Glomerular visceral epithelial cell (primary cell): ENCODE results near the gene KRT23.

Experiments
- DNase-seq: peaks from one replicate; pipeline ENCODE4 v3.0.0-alpha.2; 2016; ENCODE audit errors: extremely low spot score

The KRT23 gene

DNA sequence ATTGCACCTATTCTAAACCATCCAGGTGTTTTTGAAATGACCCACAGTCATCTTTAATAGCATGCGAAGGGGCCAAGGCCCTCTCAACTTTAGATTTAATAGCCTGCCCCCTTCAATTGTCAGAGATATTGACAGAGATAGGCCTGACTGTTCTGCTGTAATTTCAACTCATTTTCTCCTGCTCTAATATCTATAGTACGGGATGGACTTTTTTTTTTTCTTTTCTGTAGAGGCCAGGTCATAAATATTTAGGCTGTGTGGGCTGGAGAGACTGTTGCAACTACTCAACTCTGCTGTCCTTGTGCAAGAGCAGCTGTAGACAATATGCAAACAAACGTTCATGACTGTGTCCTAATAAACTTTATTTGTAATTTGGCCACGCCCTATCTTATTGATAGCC, 27.7 kb downstream of the KRT23 start:
- DNase-seq = no peak

DNA sequence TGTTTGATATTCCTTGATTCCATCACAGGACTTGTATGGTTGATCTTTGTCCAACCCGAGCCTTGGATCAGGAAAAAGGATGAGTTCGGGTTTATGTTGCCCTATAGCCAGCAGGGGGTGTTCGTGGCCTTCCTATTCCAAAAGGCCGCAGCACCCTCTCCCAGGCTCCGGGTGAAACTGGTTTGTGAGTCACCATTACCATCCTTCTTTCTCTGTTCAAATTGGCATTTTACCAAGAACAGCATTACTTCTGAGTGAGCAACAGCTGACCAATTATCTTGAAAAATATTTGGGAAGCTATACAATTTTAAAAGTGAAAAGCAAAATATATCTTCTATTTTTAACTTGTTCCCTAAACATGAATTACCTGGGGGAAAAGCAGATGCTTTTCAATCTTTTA, 28.1 kb downstream of the KRT23 start:
- DNase-seq = peak; percentile 93

DNA sequence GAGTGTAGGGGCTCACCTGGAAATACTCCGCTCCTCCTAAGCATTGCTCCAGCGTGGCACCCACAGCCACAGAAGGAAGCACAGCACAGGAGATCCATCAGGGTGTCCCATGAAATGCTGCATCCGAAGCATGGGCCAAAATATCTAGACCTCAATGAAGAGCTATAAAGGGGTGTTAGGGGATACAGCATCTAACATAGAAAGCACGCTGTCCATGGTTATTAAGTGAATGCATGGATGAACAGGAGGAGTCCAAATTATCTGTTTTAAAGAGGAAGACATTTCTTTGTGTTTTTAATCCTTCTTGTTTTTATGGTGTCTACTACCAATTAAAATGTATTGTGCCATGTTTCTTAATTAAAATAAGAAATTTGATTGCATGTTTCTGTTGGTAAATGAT, 30.8 kb downstream of the KRT23 start:
- no peak for DNase-seq

DNA sequence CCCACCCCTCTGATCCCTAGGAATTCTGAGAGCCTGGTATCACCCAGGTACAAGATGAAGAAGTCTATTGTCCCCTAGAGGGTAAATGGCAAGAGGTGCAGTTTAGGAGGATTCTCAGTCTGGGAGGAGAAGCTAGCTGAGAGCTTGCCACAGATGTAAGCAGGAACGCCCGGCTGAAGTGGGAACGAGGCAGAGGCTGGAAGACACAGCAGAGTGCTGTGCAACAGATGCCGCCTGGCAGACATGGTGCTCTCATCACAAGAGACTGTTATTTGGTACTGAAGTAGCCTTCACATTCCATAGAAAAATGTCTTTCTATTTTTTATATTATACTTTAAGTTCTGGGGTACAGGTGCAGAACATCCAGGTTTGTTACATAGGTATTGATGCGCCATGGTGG, 32.1 kb downstream of the KRT23 start:
- DNase-seq = no peak

DNA sequence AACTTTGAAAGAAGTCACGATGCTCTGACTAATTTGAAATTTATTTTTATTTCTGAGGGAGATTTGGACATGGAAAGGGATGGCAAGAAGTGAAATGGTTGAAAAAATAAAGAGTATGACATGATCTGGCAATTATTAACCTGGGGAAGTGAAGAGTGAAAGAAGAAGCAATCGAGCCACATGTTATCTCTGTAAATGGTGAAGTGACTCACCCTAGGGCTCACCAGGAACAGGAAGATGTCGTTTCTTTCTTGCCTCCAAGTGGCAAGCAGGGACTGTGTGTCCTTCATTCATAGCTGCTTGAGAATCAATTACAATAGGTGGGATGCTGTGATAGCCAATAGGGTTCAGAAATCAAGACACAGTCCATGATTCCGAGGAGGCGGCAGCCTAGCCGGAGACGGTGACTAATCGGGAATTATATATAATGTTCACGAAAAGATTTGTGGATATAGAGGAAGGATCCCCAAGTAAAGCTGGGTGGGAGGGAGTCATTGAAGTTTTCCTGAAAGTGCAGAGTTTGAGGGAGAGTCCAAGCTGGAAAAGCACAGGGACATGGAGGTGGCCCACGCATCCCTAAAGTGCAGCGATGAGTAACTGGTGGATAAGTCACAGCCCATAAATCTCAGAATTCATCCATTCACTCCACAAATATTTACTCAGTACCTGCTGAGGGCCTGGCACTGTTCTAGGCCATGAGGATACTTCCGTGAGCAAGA, 34.2 kb downstream of the KRT23 start:
- DNase-seq = peak; percentile 95

DNA sequence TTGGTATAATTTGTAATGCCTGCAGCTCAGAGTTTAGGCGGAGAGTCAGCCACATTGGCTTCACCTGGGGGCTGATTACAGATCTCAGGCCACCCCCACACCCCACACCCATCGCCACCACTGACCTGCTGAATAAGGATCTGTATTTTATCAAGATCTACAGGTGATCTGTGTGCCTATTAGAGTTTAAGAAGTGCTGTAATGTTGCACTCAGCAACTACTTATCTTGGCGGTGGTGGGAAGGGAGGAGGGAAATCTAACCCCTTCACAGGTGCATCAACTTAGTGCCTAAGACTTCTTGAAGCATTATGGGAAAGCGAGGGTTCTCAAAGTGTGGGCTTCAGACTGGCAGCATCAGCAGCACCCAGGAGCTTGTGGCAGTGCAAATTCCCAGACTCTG, 34.9 kb downstream of the KRT23 start:
- no peak for DNase-seq

DNA sequence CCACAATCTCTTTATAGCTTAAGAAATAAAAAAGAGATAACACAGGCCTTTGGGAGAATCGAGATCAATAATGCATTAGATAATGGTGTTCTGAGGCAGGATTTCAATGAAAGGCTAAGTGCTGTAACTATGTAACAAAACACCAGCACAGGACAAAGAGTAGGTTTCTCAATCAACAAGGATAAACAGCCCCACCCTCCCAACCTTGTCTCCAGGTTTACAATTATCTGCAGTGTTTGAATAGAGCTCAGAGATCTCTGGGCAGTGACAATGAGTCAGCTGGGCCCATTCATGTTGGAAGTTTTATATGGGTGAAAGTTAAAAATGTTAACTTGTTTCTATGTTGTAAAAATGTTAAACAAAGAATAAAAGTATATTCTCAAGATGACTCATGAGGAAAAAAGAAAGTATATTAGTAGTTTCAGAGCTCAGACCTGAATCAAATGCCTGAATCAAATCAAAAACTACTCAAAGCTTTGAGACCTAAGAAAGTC, 35.4 kb downstream of the KRT23 start:
- DNase-seq = peak; percentile 64

DNA sequence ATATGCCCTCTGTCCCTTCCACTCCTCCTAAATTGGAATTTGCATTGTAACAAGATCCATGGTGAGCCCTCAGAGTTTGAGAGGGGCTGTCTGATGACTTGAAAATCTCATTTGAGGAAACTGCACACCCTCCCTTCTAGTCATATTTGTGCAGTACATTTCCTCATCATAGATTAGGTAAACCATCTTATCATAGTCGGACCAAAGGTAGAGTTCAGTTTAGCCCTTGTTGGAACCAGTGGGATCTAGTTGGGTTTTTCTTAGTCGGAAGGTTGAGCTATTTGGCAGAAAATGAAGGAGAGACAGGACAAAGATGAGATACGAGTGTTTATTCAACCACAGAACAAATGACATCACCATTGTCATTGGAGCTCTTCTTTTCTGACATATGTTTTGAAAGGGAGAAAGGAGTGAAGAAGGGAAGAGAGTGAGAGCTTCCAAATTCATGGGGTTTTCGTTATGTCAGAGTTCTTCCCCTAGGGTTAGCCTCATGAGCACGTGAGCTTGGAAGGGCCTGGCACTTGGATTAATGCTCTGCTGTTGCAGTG, 36.6 kb downstream of the KRT23 start:
- DNase-seq = no peak

DNA sequence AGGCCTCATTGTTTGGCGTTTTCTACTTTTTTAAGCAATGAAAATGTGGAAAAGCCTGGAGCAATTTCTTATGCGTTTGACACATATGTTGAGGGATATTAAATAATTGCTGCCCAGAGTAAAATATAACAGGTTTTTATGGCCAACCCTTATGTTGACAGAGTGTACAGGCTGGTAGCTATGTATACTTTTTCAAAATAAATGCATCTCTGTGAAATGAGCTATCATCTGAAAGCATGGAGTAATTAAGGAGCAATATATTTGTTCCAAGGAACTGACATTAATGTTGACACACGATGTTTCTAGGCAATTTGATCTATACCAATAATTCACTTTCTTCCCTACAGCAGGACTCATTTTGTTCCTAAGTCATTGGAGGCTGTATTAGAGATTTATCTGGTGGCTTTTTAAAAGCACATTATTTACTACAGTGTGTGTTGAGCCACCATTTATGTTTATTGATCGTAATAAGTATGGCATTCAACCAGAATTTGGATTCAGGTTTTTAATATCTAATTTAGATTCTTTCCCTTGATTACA, 40.5 kb downstream of the KRT23 start:
- no peak for DNase-seq

DNA sequence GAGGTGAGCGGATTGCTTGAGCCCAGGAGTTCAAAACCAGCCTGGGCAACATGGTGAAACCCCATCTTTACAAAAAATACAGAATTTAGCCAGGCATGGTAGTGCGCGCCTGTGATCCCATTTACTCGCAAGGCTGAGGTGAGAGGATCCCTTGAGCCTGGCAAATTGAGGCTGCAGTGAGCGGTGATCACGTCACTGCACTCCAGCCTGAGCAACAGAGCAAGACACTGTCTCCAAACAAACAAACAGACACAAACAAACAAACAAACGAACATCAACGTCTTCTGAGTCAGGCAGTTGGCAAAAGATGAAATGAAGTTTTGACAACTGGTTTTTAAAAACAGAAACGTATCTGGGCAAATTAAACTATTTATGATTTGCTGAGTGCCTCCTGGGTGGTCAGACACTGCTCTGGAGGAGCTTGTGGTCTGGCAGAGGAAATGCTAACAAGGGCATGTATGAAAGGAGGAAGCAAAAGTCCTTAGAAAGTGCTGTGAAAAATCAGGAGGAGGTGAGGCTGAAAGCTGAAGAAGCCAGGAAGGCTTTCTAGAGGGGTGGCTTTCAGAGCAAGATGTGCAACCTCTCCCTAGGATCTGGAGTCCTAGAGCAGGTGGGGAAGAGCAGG, 42.2 kb downstream of the KRT23 start:
- DNase-seq = no peak

DNA sequence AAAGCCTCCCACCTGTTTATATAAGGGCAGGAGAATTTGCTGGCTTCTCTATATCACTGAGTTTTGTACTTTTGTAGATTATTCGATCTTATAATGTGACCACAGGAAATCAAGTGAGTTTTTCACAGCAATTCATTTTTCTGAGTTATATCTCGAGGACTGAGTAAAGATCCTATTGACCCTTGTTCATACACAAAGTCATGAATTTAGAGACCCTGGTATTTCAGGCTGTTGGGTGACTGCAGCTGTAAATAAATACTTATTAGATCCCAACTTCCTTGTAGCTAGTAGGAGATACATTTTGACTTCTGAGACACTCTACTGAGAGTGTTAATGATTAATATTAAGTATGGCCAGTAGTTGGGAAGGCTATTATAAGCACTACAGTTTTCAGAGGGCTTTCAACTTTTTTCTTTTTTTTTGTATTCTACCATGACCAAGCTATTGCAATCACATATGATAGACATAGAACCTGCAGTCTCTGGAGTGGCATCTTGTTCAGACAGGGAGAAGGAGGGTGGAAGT, 49.2 kb downstream of the KRT23 start:
- peak; percentile 11 for DNase-seq

DNA sequence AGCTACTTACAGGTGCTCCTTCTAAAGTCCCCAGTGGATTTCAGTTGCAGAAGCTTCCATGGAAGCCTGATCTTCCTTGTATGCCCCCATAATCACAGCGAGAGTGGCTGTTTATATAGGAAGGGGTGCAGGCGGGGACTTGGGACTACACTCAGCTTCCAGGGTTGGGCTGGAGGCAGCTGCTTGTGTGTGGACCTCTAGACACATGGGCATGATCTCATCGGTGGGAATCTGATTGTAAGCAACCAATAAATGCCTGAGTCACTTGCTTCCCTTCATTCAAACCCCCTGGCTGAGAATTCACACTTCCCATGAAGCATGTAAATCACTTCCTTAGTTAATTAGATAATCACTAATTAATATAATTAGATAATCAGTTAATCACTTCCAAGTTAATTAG, 51.4 kb downstream of the KRT23 start:
- DNase-seq = peak; percentile 17

DNA sequence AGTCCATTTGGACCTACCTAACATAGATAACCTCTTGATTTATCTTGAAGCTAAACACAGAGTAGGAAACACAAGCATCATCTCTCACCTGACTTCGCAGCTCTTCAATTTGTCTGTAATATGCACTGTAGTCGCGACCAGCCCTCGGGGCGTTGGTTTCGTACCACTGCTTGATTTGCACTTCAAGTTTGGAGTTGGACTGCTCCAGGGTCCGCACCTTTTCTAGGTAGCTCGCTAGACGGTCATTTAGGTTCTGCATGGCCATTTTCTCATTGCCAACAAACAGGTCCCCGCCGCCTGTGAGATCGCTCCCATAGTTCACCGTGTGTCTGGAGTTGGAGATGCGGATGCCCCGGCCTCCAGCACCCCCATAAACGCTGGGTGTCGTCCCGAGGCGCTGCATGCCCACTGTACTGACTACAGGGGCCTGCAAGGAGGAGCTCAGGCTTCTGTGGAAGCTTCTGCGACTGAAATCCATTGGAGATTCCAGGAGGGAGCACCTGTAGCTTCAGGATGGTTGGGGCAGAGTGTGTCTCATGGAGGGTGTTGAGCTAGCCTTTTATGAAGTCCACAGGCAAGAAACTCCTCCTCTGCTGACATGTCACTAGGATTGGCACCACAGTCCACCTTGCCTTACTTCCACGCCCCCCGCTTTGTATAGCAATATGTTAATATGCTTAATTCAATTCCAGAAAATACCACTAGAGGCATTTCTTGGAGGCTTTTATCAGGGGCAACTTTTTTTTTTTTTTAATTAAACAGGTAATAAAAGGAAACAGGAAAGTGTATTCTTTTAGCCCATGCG, 52.5 kb downstream of the KRT23 start, which contains the start of gene KRT20:
Gene KRT20, minus strand, starts transcription at position 535 of the 805 bp plus-strand sequence. Its CDS starts 57 bp downstream, at position 478.
- DNase-seq = no peak

DNA sequence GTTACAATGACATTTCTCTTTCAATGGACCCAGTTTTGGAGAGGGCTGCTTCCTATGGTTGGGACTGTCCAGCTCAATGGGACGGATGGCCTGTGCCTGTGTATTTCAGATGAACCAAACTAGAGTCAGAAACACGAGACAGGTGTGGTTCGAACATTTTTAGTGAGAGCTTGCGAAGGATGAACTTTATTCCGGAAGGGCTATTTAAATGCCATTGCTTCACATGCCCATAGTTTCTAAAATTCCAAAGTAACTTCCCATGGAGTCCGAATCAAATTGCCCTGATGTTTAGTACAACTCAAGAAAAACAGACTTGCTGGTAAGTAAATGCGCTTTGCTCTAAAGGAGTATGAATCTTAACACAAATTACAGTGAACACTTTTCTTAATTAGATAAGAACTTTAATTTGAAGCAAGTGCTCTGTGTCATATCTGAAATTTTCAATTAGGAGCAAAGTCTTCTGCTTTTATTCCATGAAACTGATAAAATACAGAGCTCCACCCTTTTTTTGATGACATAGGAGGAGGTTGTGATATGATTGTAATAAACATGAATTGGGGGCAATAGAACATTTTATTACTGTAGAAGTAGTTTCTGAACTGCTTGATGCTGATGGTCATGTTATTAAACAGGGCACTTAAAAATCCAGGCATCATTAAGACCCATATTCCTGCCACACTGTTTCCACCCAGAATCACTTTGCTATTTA, 53.7 kb downstream of the KRT23 start:
- DNase-seq = no peak

DNA sequence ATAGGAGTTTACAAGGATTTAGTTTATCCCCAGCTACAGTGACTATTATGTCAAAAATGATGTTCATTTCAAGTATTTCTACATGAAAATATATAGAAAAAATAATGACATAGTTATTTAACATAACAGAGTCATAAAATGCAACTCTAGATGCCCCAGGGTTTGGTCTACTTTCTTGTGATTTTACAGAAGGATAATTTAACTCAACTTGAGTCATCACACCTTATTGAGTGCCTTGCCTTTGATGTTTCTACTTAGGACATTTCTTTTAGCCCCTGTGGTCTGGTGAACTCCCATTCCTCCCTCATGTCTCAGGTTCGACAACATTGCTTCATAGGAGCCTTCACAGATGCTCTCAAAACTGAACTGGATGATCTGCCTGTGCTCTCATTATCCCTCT, 54.4 kb downstream of the KRT23 start:
- DNase-seq = no peak

DNA sequence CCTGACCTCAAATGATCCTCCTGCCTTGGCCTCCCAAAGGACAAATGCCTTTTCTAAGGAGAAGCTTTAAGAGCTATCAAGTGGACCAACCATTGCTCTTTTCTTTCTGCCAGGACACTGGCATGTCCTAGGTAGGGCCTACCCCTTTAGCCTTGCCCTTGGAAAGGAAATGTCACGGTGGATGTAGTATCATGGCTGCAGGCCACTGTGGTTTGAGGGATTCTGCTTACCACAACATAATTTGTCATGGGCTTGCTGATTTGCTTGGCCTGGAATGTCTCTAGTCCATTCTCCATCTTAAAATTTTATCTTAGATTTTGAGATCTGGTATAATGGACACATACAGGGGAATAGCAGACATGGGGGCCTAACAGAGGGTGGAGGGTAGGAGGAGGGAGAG, 58.4 kb downstream of the KRT23 start:
- no peak for DNase-seq

DNA sequence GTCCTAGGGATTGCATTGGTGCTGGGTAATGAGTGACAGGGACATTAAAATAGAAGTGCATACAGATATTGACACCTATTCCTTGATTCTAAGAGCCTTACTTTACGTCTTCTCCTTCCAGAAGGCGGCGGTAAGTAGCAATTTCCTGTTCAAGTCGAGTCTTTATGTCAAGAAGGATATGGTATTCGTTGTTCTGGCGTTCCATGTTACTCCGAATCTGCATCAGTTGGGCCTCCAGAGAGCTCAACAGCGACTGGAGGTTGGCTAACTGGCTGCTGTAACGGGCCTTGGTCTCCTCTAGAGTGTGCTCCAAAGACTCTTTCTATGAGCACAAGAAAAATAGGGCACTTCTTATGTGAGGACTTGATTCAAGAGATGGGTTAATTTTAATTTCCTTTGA, 59.4 kb downstream of the KRT23 start:
- DNase-seq = no peak

DNA sequence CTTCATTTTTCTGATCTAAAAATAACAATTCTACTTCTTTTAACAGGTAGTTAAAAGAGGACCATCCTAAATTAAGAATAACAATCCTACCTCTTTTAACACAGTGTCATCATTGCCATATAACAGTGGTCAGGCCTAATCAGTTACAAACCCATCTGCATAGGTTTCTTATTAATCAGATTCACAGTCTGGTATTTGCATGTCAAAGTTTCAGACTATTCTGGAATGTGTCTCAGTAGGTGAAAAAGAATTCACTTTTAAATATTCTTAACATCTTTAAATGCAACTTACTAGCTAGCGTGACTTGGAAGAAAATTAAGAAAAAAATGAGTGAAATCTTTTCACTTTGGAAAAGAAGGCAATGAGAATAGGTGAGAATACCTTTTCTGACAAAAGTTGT, 63.6 kb downstream of the KRT23 start:
- no peak for DNase-seq

DNA sequence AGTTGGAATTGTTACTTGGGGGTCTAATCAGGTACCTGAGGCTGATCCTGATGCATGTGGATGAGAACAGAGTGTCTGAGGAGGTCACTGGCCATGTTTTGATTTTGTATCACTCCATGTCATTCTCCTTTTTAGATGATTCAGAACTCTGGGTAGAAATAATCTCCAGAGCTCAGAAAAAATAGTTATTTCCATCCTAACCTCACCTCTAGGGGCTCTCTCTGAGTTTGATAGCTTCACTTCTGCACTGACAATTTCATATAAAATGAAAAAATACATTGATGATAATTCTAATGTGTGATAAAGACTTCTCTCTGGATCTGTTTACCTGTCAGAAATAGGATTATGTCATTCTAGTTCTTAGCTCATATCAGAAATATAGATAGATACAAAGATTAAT, 64.2 kb downstream of the KRT23 start:
- DNase-seq = no peak
